ENCODE results near the gene WRAP73.
A peak's percentile ranks its signal among the peaks of the same experiment; 100 is the strongest.

WRAP73 gene

DNA sequence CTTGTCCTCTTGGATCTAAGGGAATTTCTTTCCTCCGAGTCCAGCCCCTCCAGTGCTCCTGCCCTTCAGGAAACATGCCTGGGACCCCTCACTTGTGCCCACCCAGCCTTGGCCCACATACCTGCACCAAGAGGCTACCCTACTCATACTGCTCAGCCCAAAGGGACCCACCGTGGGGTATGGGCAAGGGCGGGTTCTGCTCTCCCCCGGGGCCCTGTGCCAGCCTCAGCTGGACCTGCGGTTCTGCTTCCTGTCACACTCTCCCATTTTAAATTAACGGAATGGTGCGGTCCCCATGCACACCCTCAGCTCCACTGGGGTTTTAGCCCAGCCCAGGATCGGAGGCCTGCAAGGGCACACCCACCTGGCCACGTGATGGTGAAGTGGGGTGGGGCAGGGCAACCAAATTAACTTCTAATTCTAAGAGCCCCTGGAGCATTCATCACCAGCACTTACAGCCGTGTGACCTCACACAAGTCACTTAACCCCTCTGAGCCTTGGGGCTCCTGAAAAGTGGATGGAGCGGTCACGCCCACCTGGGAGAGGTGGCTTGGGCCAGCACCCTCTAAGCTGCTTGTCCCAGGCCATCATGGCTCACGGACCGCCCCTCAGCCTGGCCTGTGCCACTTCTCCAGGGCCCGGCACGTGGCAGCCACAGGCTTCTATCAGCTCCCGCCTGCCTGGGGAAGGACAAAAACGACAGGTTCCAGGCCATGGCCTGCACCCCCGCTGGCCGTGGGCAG lies 30.8 kb upstream of the WRAP73 start:
- no peak for DNase-seq
- TF ChIP-seq, protein P1, sequence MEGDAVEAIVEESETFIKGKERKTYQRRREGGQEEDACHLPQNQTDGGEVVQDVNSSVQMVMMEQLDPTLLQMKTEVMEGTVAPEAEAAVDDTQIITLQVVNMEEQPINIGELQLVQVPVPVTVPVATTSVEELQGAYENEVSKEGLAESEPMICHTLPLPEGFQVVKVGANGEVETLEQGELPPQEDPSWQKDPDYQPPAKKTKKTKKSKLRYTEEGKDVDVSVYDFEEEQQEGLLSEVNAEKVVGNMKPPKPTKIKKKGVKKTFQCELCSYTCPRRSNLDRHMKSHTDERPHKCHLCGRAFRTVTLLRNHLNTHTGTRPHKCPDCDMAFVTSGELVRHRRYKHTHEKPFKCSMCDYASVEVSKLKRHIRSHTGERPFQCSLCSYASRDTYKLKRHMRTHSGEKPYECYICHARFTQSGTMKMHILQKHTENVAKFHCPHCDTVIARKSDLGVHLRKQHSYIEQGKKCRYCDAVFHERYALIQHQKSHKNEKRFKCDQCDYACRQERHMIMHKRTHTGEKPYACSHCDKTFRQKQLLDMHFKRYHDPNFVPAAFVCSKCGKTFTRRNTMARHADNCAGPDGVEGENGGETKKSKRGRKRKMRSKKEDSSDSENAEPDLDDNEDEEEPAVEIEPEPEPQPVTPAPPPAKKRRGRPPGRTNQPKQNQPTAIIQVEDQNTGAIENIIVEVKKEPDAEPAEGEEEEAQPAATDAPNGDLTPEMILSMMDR (IDR thresholded peaks at IDR 0.05) = no peak
- H3K36me3 Mint-ChIP-seq (ENCODE audit: low read depth) = no peaks in the 10 kb centered on the region
- no peak overlapping the region for H3K4me3 Mint-ChIP-seq
- H3K4me1 Mint-ChIP-seq = peaks cover 24% of the 10 kb centered on the region
- H3K27ac Mint-ChIP-seq = no peak overlapping the region
- no peaks in the 10 kb centered on the region for H3K9me3 Mint-ChIP-seq
- peaks cover 42% of the 10 kb centered on the region for H3K27me3 Mint-ChIP-seq (ENCODE audit: low read depth, poor library complexity)

DNA sequence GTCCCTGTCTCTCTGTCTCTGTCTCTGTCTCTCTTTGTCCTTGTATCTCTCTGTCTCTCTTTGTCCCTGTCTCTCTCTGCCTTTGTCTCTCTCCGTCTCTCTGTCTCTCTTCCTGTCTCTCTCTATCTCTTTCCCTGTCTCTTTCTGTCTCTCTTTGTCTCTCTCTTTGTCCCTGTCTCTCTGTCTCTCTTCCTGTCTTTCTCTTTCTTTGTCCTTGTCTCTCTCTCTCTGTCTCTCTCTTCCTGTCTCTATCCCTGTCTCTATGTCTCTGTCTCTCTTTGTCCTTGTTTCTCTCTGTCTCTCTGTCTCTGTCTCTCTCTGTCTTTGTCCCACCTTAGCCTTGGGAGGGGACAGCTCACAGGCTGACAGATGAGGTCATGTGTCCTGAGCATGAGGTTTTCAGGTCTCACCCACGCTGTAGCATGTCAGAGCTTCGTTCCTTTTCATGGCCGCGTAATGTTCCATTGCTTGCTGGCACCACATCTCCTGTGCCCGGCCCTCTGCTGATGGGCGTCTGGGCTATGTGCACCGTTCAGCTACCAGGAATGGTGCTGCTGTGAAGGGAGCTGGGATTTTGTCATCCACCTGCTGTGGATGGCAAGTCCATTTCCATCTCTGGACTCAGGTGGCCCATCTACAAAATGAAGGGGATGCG lies 30.0 kb upstream of the WRAP73 start:
- no peak overlapping the region for H3K27ac Mint-ChIP-seq
- H3K9me3 Mint-ChIP-seq = no peaks in the 10 kb centered on the region
- no peak overlapping the region for H3K4me3 Mint-ChIP-seq
- TF ChIP-seq, protein P1 (IDR thresholded peaks at IDR 0.05) = no peak
- H3K27me3 Mint-ChIP-seq (ENCODE audit: low read depth, poor library complexity) = peaks cover 37% of the 10 kb centered on the region
- no peak for DNase-seq
- no peaks in the 10 kb centered on the region for H3K36me3 Mint-ChIP-seq (ENCODE audit: low read depth)
- peaks cover 24% of the 10 kb centered on the region for H3K4me1 Mint-ChIP-seq

DNA sequence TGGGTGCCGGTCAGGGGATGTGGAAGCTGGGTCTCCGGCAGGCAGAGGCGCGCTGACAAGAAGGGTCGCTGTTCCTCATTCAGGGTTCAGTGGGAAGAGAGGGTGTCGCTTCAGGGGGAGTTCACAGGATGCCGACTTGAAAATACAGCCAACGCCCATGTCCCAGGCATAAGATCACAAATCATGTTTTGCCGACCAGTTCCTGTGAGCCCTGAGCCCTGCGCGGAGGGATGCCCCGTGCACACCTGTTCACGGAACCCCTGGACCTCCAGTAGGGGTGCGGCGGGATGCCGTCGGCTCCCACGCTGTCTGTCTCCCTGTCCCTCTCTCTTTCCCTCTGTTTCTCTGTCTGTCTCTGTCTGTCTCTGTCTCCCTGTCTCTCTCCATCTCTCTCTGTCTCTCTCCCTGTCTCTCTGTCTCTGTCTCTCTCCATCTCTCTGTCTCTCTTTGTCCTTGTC lies 29.2 kb upstream of the WRAP73 start:
- Mint-ChIP-seq H3K27me3 (ENCODE audit: low read depth, poor library complexity) (peaks cover 35% of the 10 kb centered on the region), H3K36me3 (ENCODE audit: low read depth) (no peaks in the 10 kb centered on the region), H3K27ac (no peak overlapping the region), H3K4me3 (no peak overlapping the region), H3K9me3 (no peaks in the 10 kb centered on the region), H3K4me1 (peaks cover 24% of the 10 kb centered on the region)
- no peak for DNase-seq
- TF ChIP-seq, protein P1 (IDR thresholded peaks at IDR 0.05) = no peak

DNA sequence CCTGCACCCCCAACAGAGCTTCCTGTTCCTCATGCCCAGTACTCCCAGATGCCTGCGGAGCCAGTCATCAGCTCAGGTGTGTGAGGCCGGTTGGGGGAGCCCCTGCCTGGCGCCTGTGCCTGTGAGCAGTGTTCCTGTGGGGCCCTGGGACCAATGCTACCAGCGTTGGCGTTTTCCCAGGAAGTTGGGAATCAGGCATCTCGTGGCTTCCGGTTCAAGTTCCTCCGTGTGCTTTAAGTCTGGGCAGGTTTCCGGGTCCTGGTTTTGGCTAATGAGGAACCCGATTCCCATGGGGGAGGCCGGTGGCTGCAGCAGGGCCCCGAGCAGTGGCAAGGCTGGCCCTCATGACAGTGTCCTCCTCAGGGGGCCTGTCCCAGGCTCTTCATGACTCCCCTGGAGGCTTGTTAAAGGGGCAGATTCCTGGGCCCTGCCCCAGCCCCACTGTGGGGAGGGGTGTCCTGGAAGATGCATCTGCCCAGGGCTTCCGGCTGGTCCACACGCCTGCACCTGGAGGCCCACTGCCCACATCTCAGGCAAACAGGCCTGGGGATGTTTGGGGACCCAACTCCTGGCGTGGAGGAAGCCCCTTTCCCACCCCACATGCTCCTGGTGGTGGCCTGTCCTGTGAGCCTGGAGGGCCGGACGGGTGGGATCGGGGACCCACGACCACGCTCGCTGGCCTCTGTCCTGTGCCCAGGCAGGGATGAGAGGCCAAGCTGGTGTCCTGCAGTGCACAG lies 28.6 kb upstream of the WRAP73 start:
- Mint-ChIP-seq H3K4me1 (peaks cover 26% of the 10 kb centered on the region), H3K9me3 (no peaks in the 10 kb centered on the region), H3K4me3 (no peak overlapping the region), H3K36me3 (ENCODE audit: low read depth) (no peaks in the 10 kb centered on the region), H3K27me3 (ENCODE audit: low read depth, poor library complexity) (peaks cover 39% of the 10 kb centered on the region), H3K27ac (no peak overlapping the region)
- TF ChIP-seq, protein P1 (IDR thresholded peaks at IDR 0.05) = no peak
- no peak for DNase-seq

DNA sequence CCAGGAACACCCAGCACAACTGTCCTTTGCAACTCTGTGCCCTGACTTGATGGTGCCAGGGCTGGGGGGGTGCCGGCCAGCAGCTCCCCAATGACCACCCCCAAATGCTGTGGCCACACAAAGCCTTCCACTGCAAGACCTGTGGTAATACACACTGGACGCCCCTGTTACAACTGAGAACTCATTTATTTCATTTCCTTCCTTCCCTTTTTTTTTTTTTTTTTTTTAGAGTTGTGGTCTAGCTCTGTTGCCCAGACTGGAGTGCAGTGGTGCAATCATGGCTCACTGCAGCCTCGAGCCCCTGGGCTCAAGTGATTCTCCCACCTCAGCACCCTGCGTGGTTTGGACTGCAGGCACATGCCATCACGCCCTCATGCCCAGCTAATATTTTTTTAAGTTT lies 27.6 kb upstream of the WRAP73 start:
- DNase-seq = no peak
- H3K9me3 Mint-ChIP-seq = no peaks in the 10 kb centered on the region
- H3K4me3 Mint-ChIP-seq = no peak overlapping the region
- TF ChIP-seq, protein P1 (IDR thresholded peaks at IDR 0.05) = no peak
- no peaks in the 10 kb centered on the region for H3K36me3 Mint-ChIP-seq (ENCODE audit: low read depth)
- H3K27me3 Mint-ChIP-seq (ENCODE audit: low read depth, poor library complexity) = peaks cover 42% of the 10 kb centered on the region
- H3K4me1 Mint-ChIP-seq = peaks cover 27% of the 10 kb centered on the region
- H3K27ac Mint-ChIP-seq = peak overlapping the region; percentile 45

Measured in nephron progenitor cell (in vitro differentiated cells).